Motor neuron (in vitro differentiated cells): ENCODE results near the gene COL9A3. TPM values are rescaled to one million over a fixed set of nuclear protein-coding genes. Genes with fewer than 3 reads are reported as not detected.

ENCODE experiments used
- ATAC-seq, 8 experiments: fragments of 200-7000 bp; cut with Tn5 transposase; replicated peaks in 6 of 8; 2 replicates each; pipeline ENCODE4 v1.8.0; 2021; ENCODE audit warnings: mild to moderate bottlenecking in 8 of 8, moderate library complexity in 8 of 8
- H3K27ac ChIP-seq, 2 donors: fragments of 250-450 bp; sonication (Bioruptor Pico); 2 replicates each; pipeline ENCODE4 v1.9.0; 2021; ENCODE audit warnings: antibody characterized with exemption in 2 of 2, mild to moderate bottlenecking in 2 of 2, moderate library complexity in 1 of 2
- H3K4me1 ChIP-seq, 2 donors: fragments of 250-450 bp; sonication (Bioruptor Pico); replicated peaks in 1 of 2; 2 replicates each; pipeline ENCODE4 v1.6.1; 2021; ENCODE audit warnings: antibody characterized with exemption in 2 of 2, mild to moderate bottlenecking in 2 of 2, moderate library complexity in 1 of 2
- H3K4me3 ChIP-seq, 5 donors: fragments of 250-450 bp; sonication (Bioruptor Pico); 2 replicates each; pipeline ENCODE4 v1.9.0; 2021; ENCODE audit warnings: antibody characterized with exemption in 5 of 5, mild to moderate bottlenecking in 5 of 5, moderate library complexity in 4 of 5
- WGBS, 10 experiments: fragments of 450-650 bp; shearing (Covaris generic); methylation state at CpG; one replicate each; pipeline ENCODE4 v1.0.0; 2022; 5-methylcytosine and 5-hydroxymethylcytosine counted together
- in situ Hi-C, 9 experiments: fragments of 400-800 bp; cut with MboI; loops; one replicate each; pipeline ENCODE4 v1.15.0; 2021; ENCODE audit warnings: low sequenced_read_pairs in 9 of 9, low pct_unique_long_range_greater_than_20kb in 2 of 9; ENCODE audit not compliant: unreplicated experiment in 9 of 9
- total RNA-seq, 8 experiments: library from RNA; unstranded; fragments of 300-600 nt; gene quantifications; 2 replicates each; pipeline versions ENCODE4 v1.2.3 to v1.2.4, GENCODE V29; 2022

The COL9A3 gene
- total RNA-seq, 8 experiments from 2014 or later, result 0.60 to 19.5 (median 2.0) TPM

DNA sequence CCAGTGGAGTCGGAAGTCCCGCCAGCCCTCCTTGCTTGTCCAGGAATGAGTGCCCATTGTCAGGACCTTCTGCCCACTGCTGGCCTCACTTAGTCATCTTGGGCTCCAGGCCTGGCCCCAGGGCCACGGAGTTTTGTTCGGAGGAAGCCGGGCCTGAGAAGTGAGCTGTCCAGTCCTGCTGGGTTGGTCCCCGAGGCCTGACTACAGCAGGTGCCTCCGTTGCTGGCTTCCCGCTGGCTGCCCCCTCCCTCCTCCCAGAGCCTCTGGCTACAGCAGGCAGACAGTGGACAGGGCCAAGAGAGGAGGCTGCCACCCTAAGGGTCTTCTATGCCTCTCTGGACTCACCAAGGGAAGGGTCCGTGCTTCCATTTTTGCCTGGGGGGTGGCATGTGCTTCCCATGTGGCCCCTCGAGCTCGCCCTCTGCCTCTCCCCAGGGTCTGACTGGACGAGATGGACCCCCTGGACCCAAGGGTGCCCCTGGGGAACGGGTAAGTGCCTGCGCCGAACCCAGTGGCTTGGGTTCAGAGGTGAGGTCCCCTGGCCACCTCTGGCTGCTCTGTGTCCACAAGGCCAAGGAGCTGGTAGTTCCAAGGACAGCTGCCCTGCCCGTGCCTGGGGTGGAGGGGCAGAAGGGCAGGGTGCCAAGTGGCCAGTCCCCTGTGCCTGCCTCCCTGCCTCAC is 2.8 kb downstream of the COL9A3 start:
- H3K4me3 ChIP-seq, result no peak overlapping the region
- no peak overlapping the region for H3K27ac ChIP-seq
- 57 to 82% (median 69%) methylated on average over 1 to 4 of the region's 16 CpGs; no CpG with 5 or more reads in 4 of the 10 experiments for whole genome bisulfite sequencing, 10 experiments
- in situ Hi-C loops, result no loop called here
- peak in 4 of 8 experiments; percentile 5 to 18 (median 11) for ATAC-seq
- peaks cover 20 to 44% of the 10 kb centered on the region in 2 donors for H3K4me1 ChIP-seq

DNA sequence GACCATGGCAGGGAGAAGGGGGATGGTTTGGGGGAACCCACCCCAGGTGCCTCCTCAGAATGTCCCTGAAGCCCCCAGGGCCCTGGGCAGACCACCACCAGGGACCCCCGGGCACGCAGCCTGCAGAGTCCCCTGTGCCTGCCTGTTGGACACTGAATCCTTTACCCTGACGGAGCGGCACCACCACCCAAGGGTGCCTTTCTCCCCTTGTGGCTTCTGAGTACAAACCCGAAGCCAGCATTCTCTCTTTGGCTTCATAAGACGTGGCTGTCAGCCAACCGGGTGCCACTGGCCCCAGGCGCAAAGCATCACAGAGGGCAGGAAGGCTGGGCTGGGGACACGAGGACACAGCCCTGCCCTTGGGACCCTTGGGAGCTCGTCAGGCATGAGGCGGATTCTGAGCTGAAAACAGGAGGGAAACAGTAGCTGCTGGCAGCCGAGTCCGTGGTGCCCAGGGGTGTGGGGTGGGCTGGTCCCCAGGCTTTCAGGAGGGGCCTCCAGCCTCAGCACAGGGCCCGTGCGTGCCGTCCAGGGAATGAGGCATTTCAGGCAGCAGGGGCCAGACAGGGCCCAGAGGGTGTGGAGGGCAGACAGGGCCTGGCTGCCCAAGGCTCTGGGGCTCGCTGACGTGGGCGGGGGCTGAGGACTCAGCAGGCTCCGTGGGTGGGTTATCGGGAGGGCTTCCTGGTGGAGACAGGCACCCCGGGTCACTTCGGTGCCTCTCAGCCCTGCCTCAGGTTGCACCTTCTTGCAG is 3.5 kb downstream of the COL9A3 start:
- ATAC-seq, result no peak
- Histone ChIP-seq H3K4me3 (no peak overlapping the region), H3K4me1 (peaks cover 25 to 50% of the 10 kb centered on the region in 2 donors), H3K27ac (no peak overlapping the region)
- WGBS, 10 experiments, result 20 to 92% (median 58%) methylated on average over 1 to 2 of the region's 23 CpGs; no CpG with 5 or more reads in 7 of the 10 experiments
- in situ Hi-C loops, result no loop called here

DNA sequence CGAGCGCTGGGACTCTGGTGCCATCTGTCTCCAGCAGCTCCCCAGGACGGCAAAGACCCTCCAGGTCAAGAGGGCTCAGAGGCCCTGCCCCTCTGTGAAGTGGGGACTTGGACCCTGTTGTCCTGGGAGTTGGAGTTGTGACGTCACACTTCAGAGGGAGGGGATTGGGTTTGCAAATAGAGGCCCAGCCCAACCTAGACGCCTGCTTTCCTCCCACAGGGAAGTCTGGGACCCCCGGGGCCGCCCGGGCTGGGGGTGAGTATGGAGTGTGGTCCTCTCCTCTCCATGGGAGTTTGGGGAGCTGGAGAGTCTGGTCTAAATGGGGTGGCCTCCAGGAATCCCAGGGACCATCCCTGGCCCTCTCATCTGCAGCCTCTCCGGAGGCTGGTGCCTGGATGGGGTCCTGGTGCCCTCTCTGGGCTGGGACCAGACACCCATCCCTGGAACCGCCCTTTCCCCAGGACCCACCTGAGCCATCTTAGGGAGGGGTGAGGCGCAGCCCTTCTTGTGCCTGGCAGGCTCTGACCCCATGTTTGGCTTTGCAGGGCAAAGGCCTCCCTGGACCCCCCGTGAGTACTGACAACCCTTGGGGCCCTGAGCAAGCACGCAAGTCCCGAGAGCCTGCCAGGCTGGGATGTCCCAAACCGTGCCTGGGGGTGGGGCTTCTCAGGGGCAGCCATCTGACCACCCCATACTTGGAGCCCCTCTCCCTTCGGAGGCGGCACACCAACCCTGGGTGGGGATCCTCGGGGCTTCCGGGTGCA is 4.3 kb downstream of the COL9A3 start:
- no peak overlapping the region for H3K27ac ChIP-seq
- in situ Hi-C loops, result no loop called here

GRCh38 chr20:62821726-62822210 is 4.9 kb downstream of the COL9A3 start:
- Histone ChIP-seq H3K27ac (no peak overlapping the region), H3K4me1 (peaks cover 26 to 44% of the 10 kb centered on the region in 2 donors), H3K4me3 (no peak overlapping the region)
- in situ Hi-C loops, result no loop called here
- no CpG with 5 or more reads among the region's 12 CpGs for WGBS, 10 experiments
- ATAC-seq, result no peak

More for the DNA sequence above, 4.3 kb downstream of the COL9A3 start:
- no peak for ATAC-seq
- Histone ChIP-seq H3K4me1 (peaks cover 27 to 48% of the 10 kb centered on the region in 2 donors), H3K4me3 (no peak overlapping the region)
- WGBS, 10 experiments, result 70 to 100% methylated on average over 2 of the region's 19 CpGs; no CpG with 5 or more reads in 8 of the 10 experiments

DNA sequence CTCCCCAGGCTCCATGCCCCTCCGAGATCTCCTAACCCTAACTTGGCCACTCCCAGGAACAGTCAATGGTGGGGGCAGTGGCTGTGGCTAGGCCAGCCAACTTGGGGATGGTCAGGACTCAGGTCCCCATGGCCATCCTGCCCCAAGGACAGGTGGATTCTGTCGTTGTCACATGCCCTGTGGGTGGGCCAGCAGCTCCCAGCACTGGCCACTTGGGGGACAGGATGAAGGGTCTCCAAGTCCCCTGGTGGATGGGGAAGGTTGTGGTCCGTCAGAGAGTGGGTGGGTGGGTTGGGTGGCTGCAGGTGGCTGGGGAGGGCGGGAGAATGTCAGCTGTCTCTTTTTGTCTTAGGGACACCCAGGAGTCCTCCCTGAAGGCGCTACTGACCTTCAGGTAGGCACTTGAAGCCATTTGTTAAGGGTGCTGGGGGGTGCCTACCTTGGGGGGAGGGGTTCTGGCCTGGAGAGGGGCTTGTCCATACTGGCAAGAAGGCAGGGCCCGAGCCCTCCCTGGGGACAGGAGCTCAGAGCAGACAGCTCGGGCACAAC is 5.5 kb downstream of the COL9A3 start:
- H3K4me1 ChIP-seq, result peaks cover 26 to 40% of the 10 kb centered on the region in 2 donors
- in situ Hi-C loops, result no loop called here
- WGBS, 10 experiments, result no CpG with 5 or more reads among the region's 7 CpGs
- ATAC-seq, result no peak
- H3K4me3 ChIP-seq, result no peak overlapping the region
- H3K27ac ChIP-seq, result no peak overlapping the region

DNA sequence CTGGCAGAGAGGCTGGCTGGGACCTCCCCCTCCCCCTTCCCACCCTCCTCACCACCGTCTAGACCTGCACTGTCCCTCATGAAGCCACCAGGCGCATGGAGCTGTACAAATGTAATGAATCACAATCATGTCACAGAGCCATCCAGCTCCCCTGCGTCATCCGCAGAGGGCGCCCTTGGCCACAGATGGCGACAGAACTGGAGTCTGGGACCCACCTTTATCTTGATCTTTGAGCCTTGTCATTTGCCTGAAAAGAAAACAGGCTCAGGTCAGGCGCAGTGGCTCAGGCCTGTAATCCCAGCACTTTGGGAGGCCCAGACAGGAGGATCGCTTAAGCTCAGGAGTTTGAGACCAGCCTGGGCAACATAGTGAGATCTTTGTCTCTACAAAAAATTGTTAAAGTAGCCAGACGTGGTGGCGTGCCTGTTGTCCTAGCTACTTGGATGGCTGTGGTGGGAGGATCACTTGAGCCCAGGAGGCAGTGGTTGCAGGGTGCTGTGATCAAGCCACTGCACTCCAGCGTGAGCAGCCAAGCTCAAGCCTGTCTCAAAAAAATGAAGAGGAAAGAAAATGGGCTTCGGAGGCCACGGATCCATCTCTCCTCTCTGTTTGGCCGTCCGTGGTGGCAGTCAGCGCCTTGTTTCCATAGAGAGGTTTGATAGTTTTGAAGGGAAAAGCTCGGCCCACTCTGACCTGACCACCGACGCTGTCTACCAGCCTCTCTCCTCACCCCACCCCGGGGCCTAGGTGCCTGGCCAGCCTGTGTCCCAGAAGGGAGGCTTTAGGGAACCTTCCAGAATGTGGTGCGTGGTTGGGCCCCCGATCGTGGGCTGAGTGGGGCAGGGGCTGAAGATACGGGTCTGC is 6.2 kb downstream of the COL9A3 start:
- peaks cover 33 to 39% of the 10 kb centered on the region in 2 donors for H3K4me1 ChIP-seq
- no peak overlapping the region for H3K4me3 ChIP-seq
- peak in 3 of 8 experiments; percentile 12 to 28 (median 17) for ATAC-seq
- in situ Hi-C loops, result no loop called here
- WGBS, 10 experiments, result 72 to 95% (median 84%) methylated on average over 3 to 15 of the region's 24 CpGs; no CpG with 5 or more reads in 3 of the 10 experiments
- H3K27ac ChIP-seq, result no peak overlapping the region

DNA sequence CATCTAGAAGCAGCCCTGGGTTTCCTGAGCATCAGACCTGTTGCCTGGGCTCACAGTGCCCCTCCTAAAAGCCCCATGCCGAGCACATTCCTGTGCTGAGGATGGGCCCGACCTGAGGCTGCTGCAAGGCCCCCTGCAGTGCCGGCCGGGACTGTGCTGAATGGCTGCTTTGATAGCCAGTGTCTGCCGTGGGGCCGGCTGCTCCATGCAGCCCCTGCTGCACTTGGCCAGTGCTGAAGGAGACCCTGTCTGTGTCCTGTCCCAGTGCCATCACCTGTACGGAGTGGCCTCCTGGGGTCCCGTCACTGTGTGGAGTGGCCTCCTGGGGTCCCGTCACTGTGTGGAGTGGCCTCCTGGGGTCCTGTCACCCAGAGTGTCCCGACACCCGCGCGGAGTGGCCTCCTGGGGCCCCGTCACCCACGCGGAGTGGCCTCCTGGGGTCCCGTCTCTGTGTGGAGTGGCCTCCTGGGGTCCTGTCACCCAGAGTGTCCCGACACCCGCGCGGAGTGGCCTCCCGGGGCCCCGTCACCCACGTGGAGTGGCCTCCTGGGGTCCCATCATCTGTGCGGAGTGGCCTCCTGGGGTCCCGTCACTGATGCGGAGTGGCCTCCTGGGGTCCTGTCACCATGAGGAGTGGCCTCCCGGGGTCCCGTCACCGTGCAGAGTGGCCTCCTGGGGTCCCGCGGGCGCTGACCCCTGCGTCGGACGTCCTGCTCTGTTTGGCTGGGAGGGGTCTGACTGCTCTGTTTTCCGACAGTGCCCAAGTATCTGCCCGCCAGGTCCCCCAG is 7.0 kb downstream of the COL9A3 start:
- Histone ChIP-seq H3K4me3 (no peak overlapping the region), H3K4me1 (peaks cover 30 to 31% of the 10 kb centered on the region in 2 donors), H3K27ac (no peak overlapping the region)
- WGBS, 10 experiments, result 50 to 80% (median 59%) methylated on average over 1 to 5 of the region's 38 CpGs; no CpG with 5 or more reads in 6 of the 10 experiments
- ATAC-seq, result no peak
- in situ Hi-C loops, result no loop called here

DNA sequence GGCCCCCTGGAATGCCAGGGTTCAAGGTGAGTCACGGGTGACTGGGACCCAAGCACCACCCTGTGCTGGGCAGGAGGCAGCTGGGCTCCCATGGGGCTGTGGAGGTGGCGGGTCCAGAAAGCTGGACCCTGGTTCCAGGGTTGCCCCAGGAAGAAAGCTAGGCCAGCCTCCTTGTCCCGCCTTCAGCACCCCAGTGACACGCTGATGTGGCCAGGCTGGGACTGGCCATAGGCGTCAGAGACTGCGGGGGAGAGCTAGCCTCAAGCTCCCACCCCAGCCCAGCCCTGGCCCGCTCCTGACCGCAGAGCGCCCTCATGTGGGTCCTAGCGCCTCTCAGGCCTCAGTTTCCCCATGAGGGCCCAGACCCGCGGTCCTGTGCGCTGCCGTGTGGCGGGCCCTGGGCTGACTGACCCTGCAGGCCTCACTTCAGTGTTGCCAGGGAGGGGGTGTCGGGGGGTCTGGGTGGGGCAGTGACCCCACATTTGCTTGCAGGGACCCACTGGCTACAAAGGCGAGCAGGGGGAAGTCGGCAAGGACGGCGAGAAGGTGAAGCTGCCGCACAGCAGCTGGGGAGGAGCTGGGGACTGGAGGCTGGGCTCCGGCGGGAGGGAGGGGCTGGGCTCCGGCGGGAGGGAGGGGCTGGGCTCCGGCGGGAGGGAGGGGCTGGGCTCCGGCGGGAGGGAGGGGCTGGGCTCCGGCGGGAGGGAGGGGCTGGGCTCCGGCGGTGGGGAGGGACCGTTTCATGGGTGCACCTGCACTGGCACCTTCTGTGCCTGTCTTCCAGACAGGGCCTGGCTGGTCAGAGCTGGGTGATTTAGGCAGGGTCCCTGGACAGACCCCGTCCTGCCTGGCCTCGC is 7.9 kb downstream of the COL9A3 start:
- Histone ChIP-seq H3K4me1 (peaks cover 23% of the 10 kb centered on the region in 2 donors), H3K4me3 (no peak overlapping the region), H3K27ac (peak overlapping the region in 1 of 2 donors; percentile 39)
- in situ Hi-C loops, result no loop called here
- 60 to 86% methylated on average over 1 to 2 of the region's 36 CpGs; no CpG with 5 or more reads in 8 of the 10 experiments for WGBS, 10 experiments
- peak; percentile 45 to 84 (median 54) for ATAC-seq

GRCh38 chr20:62825333-62825985 is 8.6 kb downstream of the COL9A3 start:
- Histone ChIP-seq H3K27ac (no peak overlapping the region), H3K4me1 (peaks cover 23% of the 10 kb centered on the region in 2 donors), H3K4me3 (no peak overlapping the region)
- in situ Hi-C loops, result no loop called here
- 30 to 91% (median 75%) methylated on average over 2 to 5 of the region's 22 CpGs; no CpG with 5 or more reads in 6 of the 10 experiments for WGBS, 10 experiments
- peak in 1 of 8 experiments; percentile 6 for ATAC-seq

DNA sequence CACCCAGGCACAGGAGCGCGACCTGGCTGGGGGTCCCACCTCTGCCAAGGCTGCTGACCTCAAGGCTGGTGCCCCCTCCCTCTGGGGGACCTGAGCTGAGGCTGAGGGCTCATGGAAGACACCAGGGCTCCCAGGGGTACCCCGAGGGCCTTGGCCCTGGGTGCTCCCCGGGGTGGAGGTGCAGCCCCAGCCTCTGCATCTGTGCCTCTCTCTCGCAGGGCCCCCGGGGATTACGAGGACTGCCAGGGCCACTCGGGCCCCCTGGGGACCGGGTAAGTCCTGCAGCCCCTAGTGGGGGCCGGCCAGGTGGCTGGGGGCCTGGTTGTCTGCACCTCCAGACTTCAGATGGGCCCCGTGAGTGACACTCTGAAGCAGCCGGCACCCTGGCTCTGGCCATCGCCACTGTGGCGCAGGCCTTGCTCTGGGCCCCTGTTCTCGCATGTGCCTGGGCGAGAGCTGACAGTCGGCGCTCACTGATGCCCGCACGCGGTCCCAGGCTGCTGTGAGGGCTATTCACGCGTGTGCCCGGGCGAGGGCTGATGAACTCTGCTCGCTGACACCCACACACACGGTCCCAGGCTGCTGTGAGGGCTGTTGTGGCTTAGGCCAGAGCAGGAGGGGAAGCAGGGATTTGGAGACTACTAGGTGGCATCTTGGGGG is 9.3 kb downstream of the COL9A3 start:
- in situ Hi-C loops, result no loop called here
- WGBS, 10 experiments, result 60 to 92% (median 74%) methylated on average over 1 to 10 of the region's 27 CpGs; no CpG with 5 or more reads in 7 of the 10 experiments
- ATAC-seq, result no peak
- Histone ChIP-seq H3K27ac (no peak overlapping the region), H3K4me3 (no peak overlapping the region), H3K4me1 (peaks cover 23% of the 10 kb centered on the region in 2 donors)
